AG04450 (cell line): ENCODE data around the gene GCHFR. TPM values are rescaled to one million over a fixed set of nuclear protein-coding genes. Genes with fewer than 3 reads are reported as not detected.

Experiments used
- CTCF ChIA-PET: fragments of 300-600, 350-600 bp; formaldehyde crosslinking; extraction: SDS; loops from one replicate; lab custom pipeline; 2022; ENCODE audit warnings: antibody characterized with exemption, inconsistent platforms; lab: Charles Lee
- POLR2A ChIA-PET: fragments of 350-600 bp; formaldehyde crosslinking; extraction: SDS; loops from one replicate; lab custom pipeline; 2021; ENCODE audit warnings: antibody characterized with exemption, inconsistent platforms; lab: Yijun Ruan, JAX
- DNase-seq: peaks from one replicate; pipeline ENCODE4 v3.0.0-alpha.2; 2011; ENCODE audit warnings: low read depth, low spot score
- H3K27ac ChIP-seq: one replicate; pipeline ENCODE4 v1.5.1; 2012; ENCODE audit warnings: low read depth, low read length, control low read depth
- H3K27me3 ChIP-seq: one replicate; pipeline ENCODE4 v1.6.0; 2012; ENCODE audit warnings: low read length; ENCODE audit not compliant: control insufficient read depth, insufficient read depth
- H3K4me3 ChIP-seq: 2 replicates; pipeline ENCODE4 v1.5.1; 2011; ENCODE audit warnings: mild to moderate bottlenecking, low read depth, low read length, control low read depth
- H3K9me3 ChIP-seq: 2 replicates; pipeline ENCODE4 v1.5.1; 2012; ENCODE audit warnings: low read length; ENCODE audit not compliant: control insufficient read depth, insufficient read depth
- polyA minus RNA-seq: library from RNA; depleted of rRNA, polyadenylated mRNA; stranded (reverse); fragments of >200 nt; gene quantifications from 2 replicates; pipeline ENCODE4 v1.2.3, GENCODE V29; 2011; rRNA and poly(A)+ RNA removed
- polyA plus RNA-seq: library from polyadenylated mRNA; depleted of rRNA; stranded (reverse); fragments of >200 nt; gene quantifications from 2 replicates; pipeline ENCODE4 v1.2.3, GENCODE V29; 2011; rRNA removed
- TF ChIP-seq, protein P1 (sequence below): IDR thresholded peaks from 2 replicates; pipeline ENCODE4 v1.5.1; 2011; ENCODE audit warnings: low read depth, low read length, control low read depth, inconsistent platforms

The GCHFR gene
- polyA plus RNA-seq (4.2 and 4.7 TPM in 2 replicates), polyA minus RNA-seq (0.70 and 0.92 TPM in 2 replicates)

DNA sequence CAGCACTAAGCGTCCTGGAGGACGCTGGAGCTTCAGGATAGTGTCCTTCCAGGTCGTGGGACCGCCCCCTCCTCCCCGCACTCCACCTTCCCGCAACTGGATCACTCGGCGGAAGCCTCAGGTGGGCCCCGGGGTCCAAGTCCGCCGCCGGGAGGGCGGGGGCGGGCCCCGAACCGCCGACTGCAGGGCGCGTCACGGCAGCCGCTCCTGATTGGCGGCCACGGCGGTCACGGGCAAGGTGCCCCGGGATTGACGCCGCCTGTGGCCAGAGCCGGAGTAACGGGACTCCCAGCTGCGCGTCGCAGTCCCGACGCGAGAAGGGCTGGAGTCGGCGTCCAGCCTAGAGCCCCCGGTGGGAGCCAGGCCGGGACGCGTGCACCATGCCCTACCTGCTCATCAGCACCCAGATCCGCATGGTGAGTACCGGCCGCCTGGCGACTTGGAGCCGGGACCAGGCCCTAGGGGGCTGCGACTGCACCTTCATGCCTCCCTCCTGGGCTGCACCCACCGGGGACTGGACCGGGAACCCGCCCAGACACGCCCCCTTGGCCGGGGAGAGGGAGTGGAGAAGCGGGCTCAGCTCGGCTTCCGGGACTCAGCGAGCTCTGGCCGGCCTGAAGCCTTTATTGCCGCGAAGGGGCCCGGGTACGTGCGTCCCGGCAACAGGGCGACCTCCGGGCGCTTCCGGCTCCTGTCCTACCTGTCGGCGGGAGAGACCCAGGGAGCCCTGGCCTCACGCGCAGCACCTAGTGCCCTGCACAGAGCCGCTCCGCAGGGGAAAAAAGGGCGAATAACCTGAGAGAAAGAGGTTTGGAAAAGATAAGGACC lies at the start of gene GCHFR:
GCHFR (plus strand) TSS at position 268 of the 828 bp plus-strand sequence; CDS start at position 381, 113 bp downstream.
- peaks cover 4% of the 10 kb centered on the region for H3K27me3 ChIP-seq
- no peaks in the 10 kb centered on the region; the same call in 1 of the 2 replicates for H3K9me3 ChIP-seq
- H3K4me3 ChIP-seq, result peak within 1 kb of the TSS; percentile 61
- CTCF ChIA-PET, result interaction anchor here (1.0 to 1.5 kb wide), 2 partner anchors 86 to 95 kb away, joined by 3 to 5 read pairs; no protein-coding TSS in a partner anchor
- DNase-seq, result no peak
- TF ChIP-seq, protein P1, sequence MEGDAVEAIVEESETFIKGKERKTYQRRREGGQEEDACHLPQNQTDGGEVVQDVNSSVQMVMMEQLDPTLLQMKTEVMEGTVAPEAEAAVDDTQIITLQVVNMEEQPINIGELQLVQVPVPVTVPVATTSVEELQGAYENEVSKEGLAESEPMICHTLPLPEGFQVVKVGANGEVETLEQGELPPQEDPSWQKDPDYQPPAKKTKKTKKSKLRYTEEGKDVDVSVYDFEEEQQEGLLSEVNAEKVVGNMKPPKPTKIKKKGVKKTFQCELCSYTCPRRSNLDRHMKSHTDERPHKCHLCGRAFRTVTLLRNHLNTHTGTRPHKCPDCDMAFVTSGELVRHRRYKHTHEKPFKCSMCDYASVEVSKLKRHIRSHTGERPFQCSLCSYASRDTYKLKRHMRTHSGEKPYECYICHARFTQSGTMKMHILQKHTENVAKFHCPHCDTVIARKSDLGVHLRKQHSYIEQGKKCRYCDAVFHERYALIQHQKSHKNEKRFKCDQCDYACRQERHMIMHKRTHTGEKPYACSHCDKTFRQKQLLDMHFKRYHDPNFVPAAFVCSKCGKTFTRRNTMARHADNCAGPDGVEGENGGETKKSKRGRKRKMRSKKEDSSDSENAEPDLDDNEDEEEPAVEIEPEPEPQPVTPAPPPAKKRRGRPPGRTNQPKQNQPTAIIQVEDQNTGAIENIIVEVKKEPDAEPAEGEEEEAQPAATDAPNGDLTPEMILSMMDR, result peak; percentile 18; the same call in 1 of the 2 replicates
- POLR2A ChIA-PET, result interaction anchor here (0.6 to 1.4 kb wide), 5 partner anchors 23 to 466 kb away, joined by 3 to 5 read pairs (median 4); partner anchors contain the start of genes RAD51 and VPS18
- peak within 1 kb of the TSS; percentile 57 for H3K27ac ChIP-seq

DNA sequence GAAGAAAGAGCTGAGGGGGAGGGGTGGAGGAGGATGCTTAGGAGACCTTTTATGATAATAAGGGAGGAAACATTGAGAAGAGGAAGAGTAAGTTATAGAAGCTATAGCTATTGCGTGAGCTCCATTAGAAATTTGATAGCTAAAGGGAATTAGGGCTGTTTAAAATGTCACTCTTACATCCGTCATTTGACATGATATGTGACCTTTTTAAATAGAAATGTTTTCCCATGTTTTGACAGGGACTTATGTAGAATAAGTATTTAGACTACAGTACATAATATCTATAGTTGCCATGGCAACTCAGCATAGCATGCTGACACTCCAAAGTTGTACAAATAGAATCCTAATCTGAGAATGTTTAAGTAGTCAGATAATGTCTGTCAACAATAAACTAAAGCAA lies 49.7 kb upstream of the GCHFR start:
- no peaks in the 10 kb centered on the region for H3K27me3 ChIP-seq
- no peak overlapping the region for H3K27ac ChIP-seq
- H3K9me3 ChIP-seq, result no peaks in the 10 kb centered on the region
- no peak overlapping the region for H3K4me3 ChIP-seq
- ChIA-PET CTCF (no interaction called here), POLR2A (interaction anchor here (1.1 kb wide), 1 partner anchor 29 kb away, joined by 3 read pairs; no protein-coding TSS in a partner anchor)
- TF ChIP-seq, protein P1, result no peak
- no peak for DNase-seq

DNA sequence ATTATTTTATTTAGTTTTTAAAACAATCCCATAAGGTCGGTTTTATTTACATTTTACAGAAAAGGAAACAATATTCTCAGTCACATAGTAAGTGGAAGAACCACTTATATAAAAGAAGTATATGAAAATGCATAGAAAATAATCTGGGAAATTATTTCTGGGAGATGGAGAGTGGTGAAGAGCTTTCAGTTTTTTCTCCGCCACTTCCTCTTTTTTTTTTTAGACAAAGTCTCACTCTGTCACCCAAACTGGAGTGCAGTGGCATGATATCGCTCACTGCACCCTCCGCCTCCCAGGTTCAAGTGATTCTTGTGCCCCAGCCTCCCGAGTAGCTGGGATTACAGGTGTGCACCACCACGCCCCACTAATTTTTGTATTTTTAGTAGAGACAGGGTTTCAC lies 47.7 kb upstream of the GCHFR start:
- Histone ChIP-seq H3K27ac (no peak overlapping the region), H3K9me3 (no peaks in the 10 kb centered on the region), H3K4me3 (no peak overlapping the region), H3K27me3 (no peaks in the 10 kb centered on the region)
- CTCF ChIA-PET, result interaction anchor here (0.6 to 0.7 kb wide), 2 partner anchors 12 to 28 kb away, joined by 4 to 5 read pairs; no protein-coding TSS in a partner anchor
- TF ChIP-seq, protein P1, result no peak
- no peak for DNase-seq
- POLR2A ChIA-PET, result no interaction called here

DNA sequence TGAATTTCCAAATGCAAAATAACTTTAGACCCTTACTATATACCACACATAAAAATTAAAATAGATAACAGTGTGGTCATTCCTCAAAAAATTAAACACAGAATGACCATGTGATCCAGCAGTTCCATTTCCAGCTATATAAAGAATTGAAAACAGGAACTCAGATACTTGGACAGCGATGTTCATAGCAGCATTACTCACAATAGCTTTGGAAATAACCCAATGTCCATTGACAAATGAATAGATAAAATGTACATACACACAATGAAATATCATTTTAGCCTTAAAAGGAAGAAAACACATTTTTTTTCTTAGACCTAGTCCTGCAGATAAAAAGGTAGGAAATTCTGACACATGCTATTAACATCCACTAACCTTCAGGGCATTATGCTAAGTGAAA lies 42.2 kb upstream of the GCHFR start:
- ChIA-PET POLR2A (interaction anchor here (0.7 kb wide), 1 partner anchor 30 kb away, joined by 4 read pairs; no protein-coding TSS in a partner anchor), CTCF (interaction anchor here (0.6 kb wide), 1 partner anchor 13 kb away, joined by 10 read pairs; no protein-coding TSS in a partner anchor)
- TF ChIP-seq, protein P1, result no peak
- Histone ChIP-seq H3K9me3 (no peaks in the 10 kb centered on the region), H3K4me3 (no peak overlapping the region), H3K27ac (no peak overlapping the region), H3K27me3 (no peaks in the 10 kb centered on the region)
- no peak for DNase-seq
